Sigmoid colon (tissue), 4 donors: ENCODE results near the gene SCG5.

Experiments
- CTCF ChIP-seq, 4 experiments: fragments of 450-650 bp in 3 of 4; fragments of 200-600 bp in 1 of 4; IDR thresholded peaks; one replicate each; pipeline ENCODE4 v1.5.1; 2016 to 2019; ENCODE audit warnings: antibody characterized with exemption in 4 of 4, mild to moderate bottlenecking in 3 of 4, moderate library complexity in 2 of 4
- EP300 ChIP-seq, 4 donors: sonication (generic); formaldehyde crosslinking; IDR thresholded peaks; one replicate each; pipeline ENCODE4 v1.6.1; 2017; ENCODE audit warnings: antibody characterized with exemption in 4 of 4
- POLR2A ChIP-seq, 2 donors: fragments of 450-650 bp; IDR thresholded peaks; one replicate each; pipeline ENCODE4 v1.6.1; 2016; ENCODE audit warnings: antibody characterized with exemption in 2 of 2, mild to moderate bottlenecking in 2 of 2, moderate library complexity in 2 of 2
- POLR2AphosphoS5 ChIP-seq, 4 donors: sonication (generic); formaldehyde crosslinking; IDR thresholded peaks; one replicate each; pipeline ENCODE4 v1.6.1; 2017; ENCODE audit warnings: antibody characterized with exemption in 4 of 4

- TF ChIP-seq POLR2AphosphoS5 (IDR thresholded peaks at IDR 0.05) (no peak), POLR2A (IDR thresholded peaks at IDR 0.05) (no peak), CTCF (IDR thresholded peaks at IDR 0.05) (no peak), EP300 (IDR thresholded peaks at IDR 0.05) (no peak)
Observed at GRCh38 chr15:32723171-32723948, 81.8 kb downstream of the SCG5 start.
